ENCODE data around the gene PHLDA1.
A peak's percentile ranks its signal among the peaks of the same experiment; 100 is the strongest.
"Not testable (repeated sequence)": the region's sequence is repeated elsewhere in the genome, so short reads cannot be mapped to it uniquely, and the experiment has no call there.

PHLDA1 gene

GRCh38 chr12:75985566-75985965 lies 46.0 kb downstream of the PHLDA1 start:
- DNase-seq (ENCODE audit: low read depth in 2 of 2), result no peak

DNA sequence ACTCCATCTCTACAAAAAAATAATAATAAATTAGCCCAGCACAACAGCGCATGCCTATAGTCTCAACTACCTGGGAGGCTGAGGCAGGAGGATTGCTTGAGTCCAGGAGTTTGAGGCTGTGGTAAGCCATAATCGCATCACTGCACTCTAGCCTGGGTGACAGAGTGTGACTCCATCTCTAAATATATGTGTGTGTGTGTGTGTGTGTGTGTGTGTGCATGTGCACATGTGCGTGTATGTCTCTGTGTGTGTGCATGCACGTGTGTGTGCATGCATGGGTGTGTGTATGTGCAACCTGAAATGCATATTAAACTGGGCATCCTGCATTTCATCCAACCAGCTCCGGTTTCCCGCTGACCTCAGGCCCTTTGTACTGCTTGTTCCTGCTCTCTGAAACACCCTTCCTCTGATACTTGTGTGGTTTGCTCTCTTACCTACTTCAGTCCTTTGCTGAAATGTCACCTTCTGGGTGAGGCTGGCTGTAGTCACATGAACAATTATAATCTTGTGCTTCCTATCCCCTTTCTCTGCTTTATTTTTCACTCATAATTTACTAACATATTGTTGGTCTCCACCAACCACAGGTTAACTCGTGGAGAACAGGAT lies 46.9 kb downstream of the PHLDA1 start:
- DNase-seq (ENCODE audit: low read depth in 2 of 2), result no peak

DNA sequence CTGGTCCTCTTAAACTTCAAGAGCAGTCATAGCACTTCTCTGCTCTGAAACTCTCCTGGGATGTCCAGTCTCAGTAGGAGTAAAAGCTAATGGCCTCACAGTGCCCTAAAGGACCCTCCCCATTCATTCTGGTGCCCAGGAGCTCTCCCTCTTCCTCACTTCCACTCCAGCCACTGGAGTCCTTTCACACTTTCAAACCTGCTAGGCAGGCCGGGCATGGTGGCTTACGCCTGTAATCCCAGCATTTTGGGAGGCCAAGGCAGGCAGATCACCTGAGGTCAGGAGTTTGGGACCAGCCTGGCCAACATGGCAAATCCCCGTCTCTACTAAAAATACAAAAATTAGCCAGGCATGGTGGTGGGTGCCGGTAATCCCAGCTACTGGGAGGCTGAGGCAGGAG lies 47.7 kb downstream of the PHLDA1 start:
- not testable (repeated sequence) for DNase-seq (ENCODE audit: low read depth in 2 of 2)

GRCh38 chr12:75982979-75983660 lies 48.5 kb downstream of the PHLDA1 start:
- no peak for DNase-seq (ENCODE audit: low read depth in 2 of 2)

GRCh38 chr12:75982169-75982564 lies 49.4 kb downstream of the PHLDA1 start:
- no peak for DNase-seq (ENCODE audit: low read depth in 2 of 2)

DNA sequence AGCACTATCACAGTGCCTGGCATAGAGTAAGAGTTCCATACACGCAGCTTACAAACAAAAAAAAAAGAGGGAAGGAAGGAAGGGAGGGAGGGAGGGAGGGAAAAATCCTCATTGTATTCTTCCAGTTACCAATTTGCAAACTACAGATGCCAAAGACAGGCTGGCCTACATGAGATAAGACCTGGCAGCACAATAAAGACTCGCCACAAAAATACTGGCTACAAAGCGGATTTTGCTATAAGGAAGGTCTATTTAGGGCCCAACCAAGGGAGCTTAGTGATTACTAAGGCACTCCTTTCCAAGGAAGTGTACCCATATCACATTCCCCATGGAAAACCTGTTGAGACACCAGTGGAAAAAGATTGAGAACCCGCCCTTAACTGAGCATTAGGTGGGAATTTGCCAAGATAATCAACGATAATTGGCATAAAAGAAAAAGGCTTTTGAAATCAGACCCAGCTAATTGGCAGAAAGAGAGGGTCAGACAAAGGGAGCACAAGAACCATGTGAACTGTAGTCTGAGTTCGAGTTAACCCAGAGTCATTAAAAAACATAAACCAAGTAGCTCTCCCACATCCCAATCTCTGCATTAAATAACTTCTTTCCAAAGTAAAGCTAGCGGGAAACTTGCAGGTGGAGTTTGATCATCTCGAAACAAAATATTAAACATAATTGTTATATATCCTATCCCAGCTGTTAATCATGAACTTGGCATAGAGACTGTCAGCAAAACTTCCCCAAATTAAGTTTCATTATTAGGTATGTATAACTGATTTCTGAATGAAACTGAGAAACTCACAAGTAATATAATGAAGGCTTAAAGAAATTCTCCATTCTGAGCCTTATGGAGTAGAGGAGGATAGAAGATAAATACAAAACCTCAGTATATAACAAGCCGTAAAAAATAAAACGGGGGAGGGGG lies 50.1 kb downstream of the PHLDA1 start:
- no peak for DNase-seq (ENCODE audit: low read depth in 2 of 2)

DNA sequence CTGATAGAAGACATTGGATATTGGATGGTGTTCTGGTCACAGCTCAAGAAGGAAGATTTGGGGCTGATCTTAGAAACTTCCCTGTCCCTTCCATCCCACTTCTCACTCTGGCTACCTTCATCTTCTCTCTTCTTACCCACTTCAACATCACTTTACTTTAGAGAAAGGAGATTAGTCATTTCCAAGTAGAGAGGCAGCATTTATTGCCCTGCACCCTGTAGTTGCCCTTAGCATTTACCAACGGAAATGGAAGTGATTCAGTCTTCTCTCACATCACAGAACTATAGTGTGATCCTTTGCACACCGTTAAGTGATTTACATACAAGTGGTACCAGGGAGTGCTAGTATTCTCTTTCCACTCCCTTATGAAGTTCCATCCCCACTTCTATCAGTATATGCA lies 52.4 kb downstream of the PHLDA1 start:
- no peak for DNase-seq (ENCODE audit: low read depth in 2 of 2)

DNA sequence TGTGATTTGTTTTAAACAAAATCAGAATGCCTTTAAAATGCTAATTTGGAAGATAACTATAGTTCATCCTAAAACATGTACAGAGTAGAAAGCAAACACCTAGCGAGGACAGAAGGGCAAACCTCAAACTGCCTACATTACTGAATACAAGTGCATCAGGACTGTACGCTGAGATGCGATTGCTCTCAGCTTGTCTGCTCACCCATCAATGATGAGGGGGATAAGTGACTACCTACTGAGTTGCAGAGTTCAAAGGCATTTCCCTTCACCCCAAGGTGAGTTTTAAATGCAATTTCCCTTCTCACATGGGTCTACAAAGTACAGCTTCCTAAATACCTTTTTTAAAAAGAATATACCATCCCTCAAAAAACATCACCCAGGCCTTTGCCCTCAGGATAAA lies 52.9 kb downstream of the PHLDA1 start:
- no peak for DNase-seq (ENCODE audit: low read depth in 2 of 2)

- DNase-seq (ENCODE audit: low read depth in 2 of 2), result peak; percentile 60 to 80
Observed at GRCh38 chr12:75977952-75978671, 53.5 kb downstream of the PHLDA1 start.

GRCh38 chr12:75977590-75977951 lies 54.0 kb downstream of the PHLDA1 start:
- no peak for DNase-seq (ENCODE audit: low read depth in 2 of 2)

GRCh38 chr12:75976913-75977312 lies 54.7 kb downstream of the PHLDA1 start:
- DNase-seq (ENCODE audit: low read depth in 2 of 2), result no peak

DNA sequence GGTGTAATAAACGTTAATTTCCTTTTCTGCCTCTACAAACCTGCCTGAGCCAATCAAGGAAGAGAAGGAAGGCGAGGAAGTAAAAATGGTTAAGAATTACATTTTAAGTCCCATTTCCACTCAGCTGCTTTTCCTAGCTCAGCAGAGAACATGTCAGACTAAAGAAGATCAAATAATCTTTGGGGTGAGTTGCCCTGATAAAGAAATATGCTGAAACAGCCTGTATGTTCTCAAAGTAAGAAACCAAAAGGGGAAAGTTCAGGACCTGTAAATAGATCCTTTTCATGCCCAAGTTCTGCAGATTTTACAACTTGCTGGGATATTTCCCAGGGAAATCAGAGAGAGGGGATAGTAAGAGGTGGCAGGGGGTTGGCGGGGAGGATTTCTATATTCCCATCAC lies 55.5 kb downstream of the PHLDA1 start:
- DNase-seq (ENCODE audit: low read depth in 2 of 2), result no peak

DNA sequence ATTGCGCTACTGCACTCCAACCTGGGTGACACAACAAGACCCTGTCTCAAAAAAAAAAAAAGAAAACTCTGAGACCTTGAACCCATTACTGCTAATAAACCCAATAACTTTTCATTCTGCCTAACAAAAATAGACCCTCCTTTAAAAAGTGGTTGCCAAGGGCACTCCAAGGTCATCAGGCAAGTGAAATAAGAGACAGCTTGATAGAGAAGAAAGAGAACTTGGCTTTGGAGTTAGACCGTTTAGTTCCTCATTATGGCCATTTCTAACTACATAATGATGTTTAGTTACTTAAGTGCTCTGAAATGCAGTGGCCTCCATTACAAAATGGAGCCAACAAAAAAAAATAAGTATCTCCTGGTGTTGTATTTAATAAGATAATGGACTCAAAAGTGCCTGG lies 55.9 kb downstream of the PHLDA1 start:
- DNase-seq (ENCODE audit: low read depth in 2 of 2), result no peak
